CD4-positive, alpha-beta T cell treated with Interleukin-17A for 4 hours (primary cell): Measurements from ENCODE around the gene CPED1.

Source experiments
- DNase-seq: peaks from one replicate; pipeline ENCODE4 v3.0.0-alpha.2; 2020; ENCODE audit warnings: mixed read lengths

CPED1 gene

GRCh38 chr7:121075952-121076349, 87.4 kb downstream of the CPED1 start:
- no peak for DNase-seq

- no peak for DNase-seq
Measured at GRCh38 chr7:121076350-121077164, 88.0 kb downstream of the CPED1 start.

GRCh38 chr7:121077165-121077630, 88.7 kb downstream of the CPED1 start:
- DNase-seq: no peak

GRCh38 chr7:121078701-121079227, 90.3 kb downstream of the CPED1 start:
- no peak for DNase-seq

GRCh38 chr7:121079425-121080169, 91.1 kb downstream of the CPED1 start:
- DNase-seq: no peak

- DNase-seq: no peak
Measured at GRCh38 chr7:121080257-121080912, 91.9 kb downstream of the CPED1 start.

DNA sequence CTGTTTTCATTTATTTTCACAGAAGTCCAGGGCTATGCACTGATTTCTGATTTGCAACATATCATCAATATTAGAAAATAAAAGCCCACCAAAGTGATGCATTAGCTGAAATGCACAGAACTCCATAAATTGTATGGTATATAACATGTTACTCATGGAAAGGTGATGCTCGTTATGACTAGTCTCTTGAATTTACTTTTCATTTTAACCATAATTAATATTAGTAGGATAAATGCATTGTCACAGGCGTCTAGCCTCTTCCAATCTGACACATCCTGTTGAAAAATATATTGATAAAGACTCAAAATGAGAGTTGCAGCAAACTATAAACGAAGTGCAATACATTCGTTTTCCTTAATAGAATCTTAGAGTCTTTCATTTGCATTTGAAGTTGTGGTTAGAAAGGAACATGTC, 92.4 kb downstream of the CPED1 start:
- DNase-seq: no peak

DNA sequence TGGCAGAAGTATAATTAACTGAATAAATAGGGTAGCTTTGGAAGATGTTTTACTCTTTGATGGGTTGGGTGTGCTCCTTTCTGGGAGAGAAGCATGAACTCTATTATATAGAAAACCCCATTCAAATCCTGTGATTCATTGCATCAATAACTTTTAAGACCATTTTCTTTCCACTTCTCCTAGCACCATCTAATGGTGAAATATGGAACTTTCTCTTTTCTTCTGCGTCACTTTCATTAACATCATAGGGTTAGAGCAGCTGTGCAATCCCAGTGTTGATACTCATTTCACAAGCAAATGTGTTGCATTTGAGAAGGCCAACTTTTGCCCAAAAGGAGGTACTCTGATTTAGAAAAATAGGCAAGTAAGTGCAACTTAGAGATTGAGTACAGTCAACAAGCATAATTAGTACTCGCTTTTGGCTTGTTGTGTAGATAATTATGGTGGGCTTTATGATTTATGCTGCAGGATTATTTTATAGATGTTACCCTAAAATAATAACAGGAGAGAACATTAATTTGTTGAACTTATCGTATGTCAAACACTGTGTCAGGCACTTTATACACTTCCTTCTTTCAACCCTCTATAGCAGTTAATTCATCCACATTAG, 92.9 kb downstream of the CPED1 start:
- DNase-seq: no peak

- no peak for DNase-seq
Measured at GRCh38 chr7:121082400-121083101, 94.0 kb downstream of the CPED1 start.

DNA sequence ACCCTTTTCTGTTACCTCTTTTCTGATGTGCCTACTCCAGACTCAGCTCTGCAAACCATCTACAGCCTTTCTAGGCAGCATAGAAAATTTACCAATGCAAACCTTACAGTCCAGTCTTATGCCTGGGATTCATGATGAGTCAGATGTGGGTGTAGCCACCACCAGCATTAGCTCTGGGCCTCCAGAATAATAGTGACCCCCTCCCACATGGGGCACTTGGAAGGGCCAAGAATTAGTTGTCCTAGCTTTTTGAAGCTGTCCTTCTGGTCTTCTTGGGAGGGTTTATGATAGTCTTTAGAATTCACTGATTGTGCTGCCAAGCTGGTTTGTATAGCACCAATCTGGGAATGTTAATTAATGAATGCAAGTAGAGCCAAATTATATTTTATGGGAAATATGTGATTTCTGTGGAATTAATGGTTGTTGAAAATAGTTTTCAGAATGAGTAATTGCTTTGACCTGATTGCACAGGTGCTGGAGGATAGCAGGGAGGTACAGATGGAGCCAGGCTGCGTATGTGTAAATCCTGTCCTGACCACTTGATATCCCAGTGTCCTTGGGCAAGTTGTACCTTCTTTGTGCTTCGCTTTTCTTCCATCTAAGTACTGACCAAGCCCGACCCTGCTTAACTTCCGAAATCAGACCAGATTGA, 94.8 kb downstream of the CPED1 start:
- no peak for DNase-seq

DNA sequence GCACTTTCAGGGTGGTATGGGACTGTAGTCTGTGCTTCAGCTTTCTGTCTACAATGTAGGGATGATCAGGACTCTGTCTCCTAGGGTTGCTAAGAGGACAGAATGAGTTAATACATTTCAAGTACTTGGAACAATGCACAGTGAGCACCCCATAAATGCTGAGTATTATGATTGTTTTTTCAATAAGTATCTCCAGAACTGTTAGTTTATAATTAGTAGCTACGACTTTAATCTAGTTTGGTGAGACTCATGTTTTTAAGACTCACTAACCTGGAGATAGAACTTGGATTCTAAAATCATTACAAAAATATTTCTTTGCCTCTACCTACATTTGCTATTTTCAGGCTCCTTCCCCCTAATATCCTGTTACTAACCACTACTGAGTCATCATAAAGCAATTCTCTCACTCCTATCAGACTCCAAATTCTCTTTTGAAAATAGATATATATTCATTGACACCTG, 95.3 kb downstream of the CPED1 start:
- no peak for DNase-seq

- no peak for DNase-seq
Measured at GRCh38 chr7:121084256-121084655, 95.7 kb downstream of the CPED1 start.

DNA sequence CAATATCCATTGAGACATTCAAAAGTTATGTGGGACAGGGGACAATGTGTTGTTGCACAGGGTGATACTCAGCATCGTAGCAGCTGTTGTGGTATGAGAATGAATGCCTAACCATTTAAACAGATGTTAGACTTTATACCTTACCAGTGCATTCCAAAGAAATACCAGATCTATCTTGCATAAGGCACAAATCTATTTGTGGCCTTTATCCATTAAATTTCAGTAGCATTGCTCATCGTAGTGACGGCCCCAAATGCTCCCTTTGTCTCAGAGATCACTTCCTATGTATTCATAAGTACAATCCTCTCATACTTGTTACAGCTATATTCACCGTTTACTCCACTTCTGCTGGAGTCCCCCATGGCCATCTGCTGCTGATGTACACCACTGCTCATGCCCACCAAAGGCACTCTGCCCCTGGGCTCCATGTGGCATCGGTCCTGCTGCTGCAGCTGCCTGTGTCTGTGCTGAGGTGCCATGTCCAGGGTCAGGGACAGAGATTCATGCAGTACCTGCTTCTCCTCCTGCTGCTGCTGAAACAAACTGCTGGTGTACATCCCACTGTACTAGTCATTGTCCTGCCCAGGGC, 96.3 kb downstream of the CPED1 start:
- no peak for DNase-seq

GRCh38 chr7:121085922-121086321, 97.4 kb downstream of the CPED1 start:
- no peak for DNase-seq

DNA sequence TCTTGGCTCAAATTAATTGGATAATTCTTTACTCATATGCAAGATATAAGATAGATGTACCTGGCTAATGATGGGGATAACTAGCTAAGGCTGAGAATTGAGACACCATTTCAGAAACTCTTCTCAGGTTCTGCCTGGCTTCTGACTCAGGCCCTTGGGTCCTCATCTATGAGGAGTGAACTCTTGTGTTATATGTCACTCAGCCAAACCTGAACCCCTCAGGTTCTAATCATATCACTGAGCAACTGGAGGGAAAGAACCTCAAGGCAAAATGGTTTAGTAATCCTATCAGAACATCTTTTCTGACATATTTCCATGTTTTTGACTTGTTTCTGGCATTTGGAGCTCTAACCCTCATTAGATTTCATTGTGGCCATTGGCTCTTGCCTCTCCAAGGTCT, 100.4 kb downstream of the CPED1 start:
- no peak for DNase-seq

GRCh38 chr7:121094829-121095228, 106.3 kb downstream of the CPED1 start:
- DNase-seq: no peak

DNA sequence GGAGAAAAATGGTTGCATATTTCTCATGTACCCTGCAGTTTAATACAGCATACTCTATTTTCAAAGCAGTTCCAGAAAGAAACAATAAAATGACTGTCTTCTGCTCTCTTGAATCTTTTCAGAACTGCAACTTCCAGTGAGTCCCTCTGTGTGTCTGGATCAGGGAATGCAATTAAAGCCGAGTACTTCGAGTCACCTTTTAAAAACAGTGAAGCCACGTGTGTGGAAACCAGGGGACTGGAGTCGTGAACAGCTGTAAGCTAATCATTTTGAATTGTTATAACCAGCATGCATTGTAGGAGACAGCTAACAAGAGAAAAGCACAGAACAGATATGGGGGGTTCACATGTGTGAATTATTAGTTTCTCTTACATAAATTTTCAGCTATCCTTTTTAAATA, 109.1 kb downstream of the CPED1 start:
- DNase-seq: no peak

- DNase-seq: no peak
Measured at GRCh38 chr7:121099572-121099971, 111.1 kb downstream of the CPED1 start.

- no peak for DNase-seq
Measured at GRCh38 chr7:121101083-121101482, 112.6 kb downstream of the CPED1 start.

- no peak for DNase-seq
Measured at GRCh38 chr7:121101621-121102020, 113.1 kb downstream of the CPED1 start.

GRCh38 chr7:121102619-121103018, 114.1 kb downstream of the CPED1 start:
- no peak for DNase-seq
